ENCODE results near the gene PRKD2. TPM values are rescaled to one million over a fixed set of nuclear protein-coding genes. Genes with fewer than 3 reads are reported as not detected.

The PRKD2 gene
- total and polyA plus RNA-seq, 10 of the 15 experiments (the other 5 are each of a cell fraction or from before 2014, with no cell fraction given) = 2.3 to 98.8 (median 32.9) TPM

DNA sequence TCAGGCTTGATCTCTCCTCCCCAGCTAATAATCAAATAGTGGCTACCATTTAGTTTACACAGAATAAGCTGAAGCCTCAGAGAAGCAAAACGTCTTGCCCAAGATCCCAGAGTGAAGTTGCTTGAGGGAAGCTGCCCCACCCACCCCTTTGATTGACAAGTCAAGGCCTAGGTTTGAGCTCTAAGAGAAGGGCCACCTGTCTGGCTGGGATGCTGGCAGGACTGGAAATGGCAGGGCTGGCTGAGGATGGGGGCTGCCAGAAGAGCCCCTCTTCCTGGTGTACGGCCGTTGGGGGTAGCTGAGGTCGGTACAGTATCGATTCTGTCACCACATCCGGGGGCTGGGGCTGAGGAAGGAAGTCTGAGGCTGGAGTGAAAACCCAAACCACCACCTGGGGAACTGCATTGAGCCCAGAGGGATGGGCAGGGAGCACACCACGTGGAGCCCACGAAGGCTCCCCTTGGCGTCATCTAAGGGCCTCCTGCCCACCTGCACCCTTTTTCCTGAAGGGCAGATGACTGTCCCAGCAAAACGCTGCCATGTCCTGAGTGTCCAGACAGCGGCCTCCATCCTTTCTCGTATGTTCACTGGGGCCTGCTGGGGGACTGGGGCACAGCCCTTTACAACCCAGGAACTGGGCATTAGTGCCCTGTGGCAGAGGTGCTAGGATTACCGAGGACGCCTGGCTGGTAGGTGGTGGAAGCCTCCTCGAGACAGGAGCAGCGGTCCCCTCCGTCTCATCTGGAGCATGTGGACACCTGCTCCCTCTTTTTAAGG is 1.4 kb upstream of the PRKD2 start (continued):
- TF ChIP-seq, protein P1, sequence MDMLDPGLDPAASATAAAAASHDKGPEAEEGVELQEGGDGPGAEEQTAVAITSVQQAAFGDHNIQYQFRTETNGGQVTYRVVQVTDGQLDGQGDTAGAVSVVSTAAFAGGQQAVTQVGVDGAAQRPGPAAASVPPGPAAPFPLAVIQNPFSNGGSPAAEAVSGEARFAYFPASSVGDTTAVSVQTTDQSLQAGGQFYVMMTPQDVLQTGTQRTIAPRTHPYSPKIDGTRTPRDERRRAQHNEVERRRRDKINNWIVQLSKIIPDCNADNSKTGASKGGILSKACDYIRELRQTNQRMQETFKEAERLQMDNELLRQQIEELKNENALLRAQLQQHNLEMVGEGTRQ (IDR thresholded peaks at IDR 0.05; ENCODE audit: borderline replicate concordance, low read depth, low read length) = peak; percentile 50; the same call in 1 of the 2 replicates
- no peak; the same call in 1 of the 2 replicates for TF ChIP-seq POLR2AphosphoS5 (IDR thresholded peaks at IDR 0.05; ENCODE audit: low read length)
- peak; percentile 19; the same call in 1 of the 2 replicates for TF ChIP-seq PML (IDR thresholded peaks at IDR 0.05; ENCODE audit: low read length)
- no peak for TF ChIP-seq JUNB (IDR thresholded peaks at IDR 0.05)
- TF ChIP-seq RELA (IDR thresholded peaks at IDR 0.05; ENCODE audit: borderline replicate concordance, partially characterized antibody) = no peak
- no peak for TF ChIP-seq JUND (IDR thresholded peaks at IDR 0.05; ENCODE audit: low read depth, low read length)
- TF ChIP-seq, protein P2, sequence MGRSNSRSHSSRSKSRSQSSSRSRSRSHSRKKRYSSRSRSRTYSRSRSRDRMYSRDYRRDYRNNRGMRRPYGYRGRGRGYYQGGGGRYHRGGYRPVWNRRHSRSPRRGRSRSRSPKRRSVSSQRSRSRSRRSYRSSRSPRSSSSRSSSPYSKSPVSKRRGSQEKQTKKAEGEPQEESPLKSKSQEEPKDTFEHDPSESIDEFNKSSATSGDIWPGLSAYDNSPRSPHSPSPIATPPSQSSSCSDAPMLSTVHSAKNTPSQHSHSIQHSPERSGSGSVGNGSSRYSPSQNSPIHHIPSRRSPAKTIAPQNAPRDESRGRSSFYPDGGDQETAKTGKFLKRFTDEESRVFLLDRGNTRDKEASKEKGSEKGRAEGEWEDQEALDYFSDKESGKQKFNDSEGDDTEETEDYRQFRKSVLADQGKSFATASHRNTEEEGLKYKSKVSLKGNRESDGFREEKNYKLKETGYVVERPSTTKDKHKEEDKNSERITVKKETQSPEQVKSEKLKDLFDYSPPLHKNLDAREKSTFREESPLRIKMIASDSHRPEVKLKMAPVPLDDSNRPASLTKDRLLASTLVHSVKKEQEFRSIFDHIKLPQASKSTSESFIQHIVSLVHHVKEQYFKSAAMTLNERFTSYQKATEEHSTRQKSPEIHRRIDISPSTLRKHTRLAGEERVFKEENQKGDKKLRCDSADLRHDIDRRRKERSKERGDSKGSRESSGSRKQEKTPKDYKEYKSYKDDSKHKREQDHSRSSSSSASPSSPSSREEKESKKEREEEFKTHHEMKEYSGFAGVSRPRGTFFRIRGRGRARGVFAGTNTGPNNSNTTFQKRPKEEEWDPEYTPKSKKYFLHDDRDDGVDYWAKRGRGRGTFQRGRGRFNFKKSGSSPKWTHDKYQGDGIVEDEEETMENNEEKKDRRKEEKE (IDR thresholded peaks at IDR 0.05) = no peak
- TF ChIP-seq RBBP5 (conservative IDR thresholded peaks at IDR 0.05) = no peak
- peak; percentile 44; the same call in 1 of the 2 replicates for TF ChIP-seq ZBED1 (IDR thresholded peaks at IDR 0.05; ENCODE audit: borderline replicate concordance)
- TF ChIP-seq ETV6 (conservative IDR thresholded peaks at IDR 0.05 in 1 of 2, IDR thresholded peaks at IDR 0.05 in 1 of 2; ENCODE audit: borderline replicate concordance in 1 of 2, low read depth in 1 of 2) = peak in 1 of 2 experiments; percentile 99; a peak in 2 of 4 replicates
- TF ChIP-seq TARDBP (IDR thresholded peaks at IDR 0.05; ENCODE audit: borderline replicate concordance) = no peak
- TF ChIP-seq RFX5 (IDR thresholded peaks at IDR 0.05; ENCODE audit: low read depth, low read length) = no peak
- TF ChIP-seq SIX5 (IDR thresholded peaks at IDR 0.05; ENCODE audit: low read depth, low read length, severe bottlenecking) = no peak

Data from GM12878 (cell line).